Ectodermal cell (in vitro differentiated cells): ENCODE measurements around the gene RBM8A.

ENCODE experiments used
- H3K27ac ChIP-seq: 2 replicates; pipeline ENCODE4 v1.7.0; 2013; ENCODE audit warnings: mild to moderate bottlenecking, low read depth, low read length; ENCODE audit not compliant: insufficient read depth, poor library complexity, severe bottlenecking
- H3K27me3 ChIP-seq: 2 replicates; pipeline ENCODE4 v1.7.0; 2013; ENCODE audit warnings: mild to moderate bottlenecking, low read length; ENCODE audit not compliant: insufficient read depth, control insufficient read depth, poor library complexity, severe bottlenecking
- H3K36me3 ChIP-seq: one replicate; pipeline ENCODE4 v1.7.0; 2013; ENCODE audit warnings: low read length; ENCODE audit not compliant: control insufficient read depth, insufficient read depth
- H3K4me1 ChIP-seq: one replicate; pipeline ENCODE4 v1.7.0; 2013; ENCODE audit warnings: low read length; ENCODE audit not compliant: control insufficient read depth, insufficient read depth
- H3K4me3 ChIP-seq: 2 replicates; pipeline ENCODE4 v1.7.0; 2013; ENCODE audit warnings: low read depth, low read length, control low read depth; ENCODE audit not compliant: insufficient read depth
- H3K9me3 ChIP-seq: 2 replicates; pipeline ENCODE4 v1.7.0; 2013; ENCODE audit warnings: mild to moderate bottlenecking, low read length, moderate library complexity; ENCODE audit not compliant: control insufficient read depth
- WGBS, 2 experiments: methylation state at CpG; one replicate each; pipeline ENCODE4 v1.1.7; 2013; ENCODE audit warnings: missing lambda C conversion rate in 2 of 2; 5-methylcytosine and 5-hydroxymethylcytosine counted together

Gene RBM8A

DNA sequence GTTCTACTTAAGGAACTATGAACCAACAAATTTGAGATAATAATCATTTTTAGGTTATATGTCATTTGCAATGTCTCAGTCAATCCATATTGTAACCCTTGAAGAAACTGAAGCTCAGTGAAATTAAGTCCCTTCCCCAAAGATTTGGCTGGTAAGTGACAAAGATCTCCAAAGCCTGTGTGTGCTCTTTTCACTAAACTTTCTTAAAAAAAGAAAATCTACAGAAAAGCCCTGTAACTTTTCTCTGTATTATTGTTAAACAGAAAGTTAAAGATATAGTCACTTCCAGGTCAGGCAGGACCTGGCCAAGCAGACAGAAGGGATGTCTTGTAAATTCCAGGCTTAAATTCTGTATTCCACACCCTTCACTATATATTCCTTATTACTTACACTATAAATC is 29.1 kb upstream of the RBM8A start:
- Histone ChIP-seq H3K4me3 (no peak overlapping the region), H3K27ac (no peak overlapping the region), H3K9me3 (no peaks in the 10 kb centered on the region), H3K27me3 (peaks cover 70% of the 10 kb centered on the region), H3K4me1 (peaks cover 13% of the 10 kb centered on the region), H3K36me3 (no peaks in the 10 kb centered on the region)

DNA sequence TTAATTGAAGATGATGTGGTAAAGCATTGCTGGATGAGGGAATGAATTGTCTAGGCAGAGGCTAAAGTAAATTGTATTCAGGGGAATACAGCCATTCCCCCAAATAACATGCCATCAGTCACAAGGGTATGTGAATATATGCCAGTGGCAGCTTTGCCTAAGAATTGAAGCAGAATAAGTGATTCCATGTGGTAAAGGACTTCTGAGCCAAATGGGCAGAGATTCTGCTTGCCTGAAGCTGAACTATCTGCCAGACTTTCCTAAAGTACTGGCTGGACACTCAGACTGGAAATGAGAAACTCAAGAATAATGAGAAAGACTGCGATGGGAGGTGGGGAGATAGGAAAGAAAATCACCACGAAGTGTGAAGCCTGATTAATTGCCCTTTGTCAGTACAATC is 28.2 kb upstream of the RBM8A start:
- H3K4me3 ChIP-seq = no peak overlapping the region
- H3K27ac ChIP-seq = no peak overlapping the region
- 65 to 78% methylated on average over 2 of the region's 2 CpGs for WGBS, 2 experiments
- H3K4me1 ChIP-seq = peaks cover 8% of the 10 kb centered on the region
- H3K9me3 ChIP-seq = no peaks in the 10 kb centered on the region
- peaks cover 60% of the 10 kb centered on the region for H3K27me3 ChIP-seq
- no peaks in the 10 kb centered on the region for H3K36me3 ChIP-seq

DNA sequence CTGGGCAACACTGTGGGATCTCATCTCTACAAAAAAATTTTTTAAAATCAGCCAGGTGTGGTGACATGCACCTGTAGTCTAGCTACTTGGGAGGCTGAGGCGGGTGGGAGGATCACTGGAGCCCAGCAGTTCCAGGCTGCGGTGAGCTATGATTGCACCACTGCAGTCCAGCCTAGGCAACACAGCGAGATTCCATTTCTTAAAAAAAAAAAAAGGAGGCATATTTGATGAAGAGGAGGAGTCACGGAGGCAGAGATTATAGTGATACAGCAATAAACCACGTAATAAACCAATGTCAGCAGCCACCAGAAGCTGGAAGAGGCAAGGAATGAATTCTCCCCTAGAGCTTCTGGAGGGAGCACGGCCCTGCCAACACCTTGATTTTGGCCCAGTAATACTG is 26.6 kb upstream of the RBM8A start:
- Histone ChIP-seq H3K27me3 (peaks cover 44% of the 10 kb centered on the region), H3K4me3 (no peak overlapping the region), H3K9me3 (no peaks in the 10 kb centered on the region), H3K36me3 (no peaks in the 10 kb centered on the region), H3K4me1 (peaks cover 8% of the 10 kb centered on the region), H3K27ac (no peak overlapping the region)
- 92 to 96% methylated on average over 6 of the region's 6 CpGs for WGBS, 2 experiments

DNA sequence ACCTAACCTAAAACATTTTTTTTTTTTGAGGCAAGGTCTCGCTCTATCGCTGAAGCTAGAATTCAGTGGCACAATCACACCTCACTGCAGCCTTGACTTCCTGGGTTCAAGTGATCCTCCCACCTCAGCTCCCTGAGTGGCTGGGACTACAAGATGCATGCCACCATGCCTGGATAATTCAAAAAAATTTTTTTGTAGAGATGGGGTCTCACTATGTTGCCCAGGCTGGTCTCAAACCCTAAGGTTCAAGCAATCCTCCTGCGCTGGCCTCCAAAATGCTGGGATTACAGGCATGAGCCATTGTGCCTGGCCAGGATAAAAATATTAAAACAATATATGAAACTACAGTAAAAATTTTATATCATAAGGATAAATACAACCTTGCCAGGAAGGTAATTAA is 25.6 kb upstream of the RBM8A start:
- no peak overlapping the region for H3K4me3 ChIP-seq
- H3K27me3 ChIP-seq = peaks cover 37% of the 10 kb centered on the region
- H3K4me1 ChIP-seq = peaks cover 8% of the 10 kb centered on the region
- no peak overlapping the region for H3K27ac ChIP-seq
- H3K36me3 ChIP-seq = no peaks in the 10 kb centered on the region
- no peaks in the 10 kb centered on the region for H3K9me3 ChIP-seq
- 95 to 96% methylated on average over 3 of the region's 3 CpGs for WGBS, 2 experiments

- no peak overlapping the region for H3K27ac ChIP-seq
- WGBS, 2 experiments = 50 to 52% methylated on average over 1 of the region's 1 CpG
- H3K36me3 ChIP-seq = no peaks in the 10 kb centered on the region
- H3K4me1 ChIP-seq = peaks cover under 1% of the 10 kb centered on the region
- H3K9me3 ChIP-seq = no peaks in the 10 kb centered on the region
- H3K27me3 ChIP-seq = peaks cover 27% of the 10 kb centered on the region
- no peak overlapping the region for H3K4me3 ChIP-seq
Measured at GRCh38 chr1:145951526-145951925, 24.2 kb upstream of the RBM8A start.

- Histone ChIP-seq H3K4me1 (no peaks in the 10 kb centered on the region), H3K9me3 (no peaks in the 10 kb centered on the region), H3K27ac (no peak overlapping the region), H3K36me3 (no peaks in the 10 kb centered on the region), H3K4me3 (no peak overlapping the region), H3K27me3 (peaks cover 6% of the 10 kb centered on the region)
- WGBS, 2 experiments = 92 to 95% methylated on average over 4 of the region's 4 CpGs
Measured at GRCh38 chr1:145949219-145949618, 21.9 kb upstream of the RBM8A start.

DNA sequence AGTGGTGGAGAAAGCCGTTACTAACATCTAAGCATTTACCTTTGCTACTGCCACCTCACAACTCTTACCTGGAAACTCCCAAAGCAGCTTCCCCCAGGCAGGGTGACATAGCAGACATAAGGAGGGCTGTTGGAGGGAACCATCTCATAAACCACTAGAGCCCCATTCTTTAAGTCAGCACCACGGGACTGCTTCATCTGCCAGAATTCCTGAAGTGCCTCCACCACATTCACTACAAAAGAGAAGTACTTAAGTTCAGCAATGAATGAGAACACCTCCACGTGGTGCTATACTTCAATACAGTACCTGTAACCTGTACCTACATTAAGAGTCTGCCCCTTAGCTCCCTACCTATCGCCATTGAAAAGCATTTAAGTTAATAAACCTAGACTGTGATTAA is 20.3 kb upstream of the RBM8A start:
- Histone ChIP-seq H3K4me1 (no peaks in the 10 kb centered on the region), H3K27ac (no peak overlapping the region), H3K4me3 (no peak overlapping the region), H3K36me3 (no peaks in the 10 kb centered on the region), H3K9me3 (no peaks in the 10 kb centered on the region), H3K27me3 (no peaks in the 10 kb centered on the region)
- WGBS, 2 experiments = 61 to 62% methylated on average over 4 of the region's 4 CpGs

DNA sequence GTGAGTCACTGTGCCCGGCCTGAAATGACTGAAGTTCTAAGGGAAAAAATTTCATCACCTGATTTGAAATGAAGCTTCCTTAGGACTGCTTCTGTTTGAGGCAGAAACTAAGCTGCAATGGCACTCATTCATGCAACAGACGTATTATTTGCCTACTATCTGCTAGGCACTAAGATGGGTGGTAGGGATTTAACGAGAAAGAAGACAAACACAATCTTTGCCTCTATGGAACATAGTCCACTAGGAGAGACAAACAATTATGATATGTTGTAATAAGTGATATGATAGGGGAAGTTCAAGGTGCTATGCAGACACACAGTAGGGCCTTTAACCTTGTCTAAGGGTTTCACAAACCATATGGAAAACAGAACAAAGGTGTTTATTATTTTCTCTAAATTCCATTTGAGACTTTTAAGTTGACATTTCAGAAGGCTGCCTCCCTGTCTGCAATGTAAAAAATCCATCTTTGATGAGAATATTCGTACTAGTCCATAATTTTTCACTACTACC is 19.2 kb upstream of the RBM8A start:
- Histone ChIP-seq H3K27ac (no peak overlapping the region), H3K9me3 (no peaks in the 10 kb centered on the region), H3K27me3 (no peaks in the 10 kb centered on the region), H3K4me3 (no peak overlapping the region), H3K36me3 (no peaks in the 10 kb centered on the region), H3K4me1 (no peaks in the 10 kb centered on the region)
- WGBS, 2 experiments = 93 to 94% methylated on average over 4 of the region's 4 CpGs

DNA sequence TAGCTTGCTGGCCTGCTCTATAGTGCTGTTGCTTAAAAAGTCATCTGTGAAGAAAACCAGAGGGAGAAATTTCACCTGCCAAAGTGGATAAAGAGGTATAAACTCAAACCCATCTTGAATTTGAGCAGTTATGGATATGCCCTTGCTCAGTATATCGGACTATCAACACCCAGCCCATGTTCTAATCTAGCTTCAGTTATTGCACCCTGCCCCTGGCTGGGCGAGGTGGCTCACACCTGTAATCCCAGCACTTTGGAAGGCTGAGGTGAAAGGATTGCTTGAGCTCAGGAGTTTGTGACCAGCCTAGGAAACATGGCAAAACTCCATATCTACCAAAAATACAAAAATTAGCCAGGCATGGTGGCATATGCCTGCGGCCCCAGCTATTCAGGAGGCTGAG is 17.2 kb upstream of the RBM8A start:
- no peaks in the 10 kb centered on the region for H3K4me1 ChIP-seq
- H3K27ac ChIP-seq = no peak overlapping the region
- H3K4me3 ChIP-seq = no peak overlapping the region
- no peaks in the 10 kb centered on the region for H3K9me3 ChIP-seq
- H3K36me3 ChIP-seq = no peaks in the 10 kb centered on the region
- WGBS, 2 experiments = 89 to 93% methylated on average over 3 of the region's 3 CpGs
- no peaks in the 10 kb centered on the region for H3K27me3 ChIP-seq

- Histone ChIP-seq H3K4me3 (no peak overlapping the region), H3K27me3 (no peaks in the 10 kb centered on the region), H3K9me3 (no peaks in the 10 kb centered on the region), H3K36me3 (no peaks in the 10 kb centered on the region), H3K27ac (no peak overlapping the region), H3K4me1 (no peaks in the 10 kb centered on the region)
- WGBS, 2 experiments = 94 to 97% methylated on average over 6 of the region's 6 CpGs
Measured at GRCh38 chr1:145942871-145943270, 15.6 kb upstream of the RBM8A start.

- no peak overlapping the region for H3K27ac ChIP-seq
- no peak overlapping the region for H3K4me3 ChIP-seq
- no peaks in the 10 kb centered on the region for H3K27me3 ChIP-seq
- H3K36me3 ChIP-seq = no peaks in the 10 kb centered on the region
- H3K4me1 ChIP-seq = no peaks in the 10 kb centered on the region
- 92 to 96% methylated on average over 4 of the region's 4 CpGs for WGBS, 2 experiments
- no peaks in the 10 kb centered on the region for H3K9me3 ChIP-seq
Measured at GRCh38 chr1:145942405-145942804, 15.1 kb upstream of the RBM8A start.
